Esophagus muscularis mucosa (tissue), 4 donors: ENCODE data around the gene CEP131.

Experiments used
- CTCF ChIP-seq, 3 experiments: fragments of 200-600 bp in 2 of 3; fragments of 450-650 bp in 1 of 3; sonication (generic) in 2 of 3; IDR thresholded peaks; one replicate each; pipeline ENCODE4 v1.5.1; 2017 to 2019; ENCODE audit warnings: antibody characterized with exemption in 3 of 3, mild to moderate bottlenecking in 2 of 3, moderate library complexity in 1 of 3
- EP300 ChIP-seq: sonication (generic); formaldehyde crosslinking; IDR thresholded peaks from one replicate; pipeline ENCODE4 v1.6.1; 2017; ENCODE audit warnings: antibody characterized with exemption
- POLR2A ChIP-seq: fragments of 450-650 bp; IDR thresholded peaks from one replicate; pipeline ENCODE4 v1.6.1; 2017; ENCODE audit warnings: antibody characterized with exemption, moderate library complexity, mild to moderate bottlenecking, low read depth
- POLR2AphosphoS5 ChIP-seq, 2 donors: sonication (generic); formaldehyde crosslinking; IDR thresholded peaks; one replicate each; pipeline ENCODE4 v1.6.1; 2017; ENCODE audit warnings: antibody characterized with exemption in 2 of 2

DNA sequence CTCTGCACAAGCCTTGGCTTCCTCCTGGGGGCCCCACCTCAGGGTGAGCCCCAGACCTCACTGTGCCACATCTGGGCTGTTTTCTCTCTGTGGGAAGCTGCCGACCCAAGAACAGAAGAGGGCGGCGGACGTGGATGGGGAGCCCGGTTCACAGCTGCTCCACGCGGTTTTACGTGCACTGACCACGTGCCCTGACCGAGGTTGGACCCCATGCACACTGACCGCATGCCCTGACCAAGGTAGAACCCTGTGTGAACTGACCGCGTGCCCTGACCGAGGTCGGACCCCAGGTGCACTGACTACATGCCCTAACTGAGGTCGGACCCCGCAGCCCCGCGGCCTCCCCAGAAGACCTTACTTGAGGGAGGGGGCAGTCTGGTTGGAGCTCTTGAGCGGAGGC is 19.6 kb downstream of the CEP131 start:
- TF ChIP-seq POLR2AphosphoS5 (IDR thresholded peaks at IDR 0.05) (no peak), POLR2A (no peak), CTCF (IDR thresholded peaks at IDR 0.05) (no peak), EP300 (no peak)
